Subcutaneous adipose tissue (tissue), 4 donors: ENCODE data around the gene PSTK. TPM values are rescaled to one million over a fixed set of nuclear protein-coding genes. Genes with fewer than 3 reads are reported as not detected.

Experiments
- total RNA-seq, 4 donors: library from RNA; depleted of rRNA; stranded (reverse); fragments of >200 nt; gene quantifications; one replicate each; pipeline ENCODE4 v1.1.0, GENCODE V29; 2016
- TF ChIP-seq, protein P1 (sequence below): fragments of 450-650 bp; IDR thresholded peaks from one replicate; pipeline ENCODE4 v1.5.1; 2016; ENCODE audit warnings: low read depth, mild to moderate bottlenecking, control low read depth, antibody characterized with exemption, moderate library complexity

The PSTK gene
- total RNA-seq, 4 donors from 2014 or later = 2.4 to 6.2 (median 3.0) TPM

DNA sequence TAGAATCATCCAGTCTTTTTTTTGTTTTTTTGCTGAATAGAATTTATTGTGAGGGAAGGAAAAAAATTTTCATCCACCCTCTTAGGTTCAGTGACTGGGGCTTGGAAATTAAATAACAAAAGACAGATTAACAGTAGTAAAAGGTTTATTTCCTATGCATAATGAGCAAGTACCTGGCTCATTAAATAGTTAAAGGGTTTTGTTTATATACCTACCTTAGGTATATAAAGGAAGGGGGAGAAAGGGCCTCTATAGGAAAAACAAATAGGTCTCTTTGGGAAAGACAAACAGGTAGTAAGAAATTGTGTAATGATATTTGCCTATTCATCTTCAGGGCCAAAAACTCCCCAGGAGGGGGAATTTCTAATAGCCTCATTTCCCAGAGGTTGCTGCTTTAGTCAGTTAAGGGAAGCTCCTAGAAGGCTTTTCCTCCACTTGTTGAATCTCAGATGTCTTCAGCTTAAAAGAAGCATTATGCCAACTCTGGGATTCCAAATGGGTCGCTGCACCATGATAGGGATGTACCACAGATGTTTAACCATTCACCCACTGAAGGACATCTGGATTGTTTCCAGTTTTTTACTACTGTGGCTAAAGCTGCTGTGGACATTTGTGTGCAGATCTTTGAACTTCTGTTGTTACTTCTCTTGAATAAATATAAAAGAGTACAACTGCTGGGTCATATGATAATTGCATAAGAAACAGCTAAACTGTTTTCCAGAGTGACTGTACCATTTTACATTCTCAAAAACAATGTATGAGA lies 39.9 kb downstream of the PSTK start:
- TF ChIP-seq, protein P1, sequence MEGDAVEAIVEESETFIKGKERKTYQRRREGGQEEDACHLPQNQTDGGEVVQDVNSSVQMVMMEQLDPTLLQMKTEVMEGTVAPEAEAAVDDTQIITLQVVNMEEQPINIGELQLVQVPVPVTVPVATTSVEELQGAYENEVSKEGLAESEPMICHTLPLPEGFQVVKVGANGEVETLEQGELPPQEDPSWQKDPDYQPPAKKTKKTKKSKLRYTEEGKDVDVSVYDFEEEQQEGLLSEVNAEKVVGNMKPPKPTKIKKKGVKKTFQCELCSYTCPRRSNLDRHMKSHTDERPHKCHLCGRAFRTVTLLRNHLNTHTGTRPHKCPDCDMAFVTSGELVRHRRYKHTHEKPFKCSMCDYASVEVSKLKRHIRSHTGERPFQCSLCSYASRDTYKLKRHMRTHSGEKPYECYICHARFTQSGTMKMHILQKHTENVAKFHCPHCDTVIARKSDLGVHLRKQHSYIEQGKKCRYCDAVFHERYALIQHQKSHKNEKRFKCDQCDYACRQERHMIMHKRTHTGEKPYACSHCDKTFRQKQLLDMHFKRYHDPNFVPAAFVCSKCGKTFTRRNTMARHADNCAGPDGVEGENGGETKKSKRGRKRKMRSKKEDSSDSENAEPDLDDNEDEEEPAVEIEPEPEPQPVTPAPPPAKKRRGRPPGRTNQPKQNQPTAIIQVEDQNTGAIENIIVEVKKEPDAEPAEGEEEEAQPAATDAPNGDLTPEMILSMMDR = no peak

DNA sequence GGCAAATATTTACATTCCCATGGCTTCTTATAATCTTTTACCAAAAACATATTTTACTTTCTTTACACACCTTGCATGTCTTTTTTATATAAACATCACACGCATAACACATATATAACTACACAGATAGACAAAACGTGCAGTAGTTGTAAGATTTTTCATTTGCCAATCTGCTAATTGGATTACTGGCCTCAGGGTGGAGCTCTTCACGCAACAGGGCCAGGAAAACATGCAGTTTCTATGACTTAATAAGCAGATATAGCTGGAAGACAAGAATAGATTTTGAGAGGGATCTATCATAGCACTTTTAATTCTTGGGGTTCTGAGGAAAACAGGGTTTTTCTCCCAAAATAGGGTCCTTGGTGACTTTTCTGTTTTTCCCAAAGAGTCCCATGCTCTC lies 41.3 kb downstream of the PSTK start:
- TF ChIP-seq, protein P1 = no peak

DNA sequence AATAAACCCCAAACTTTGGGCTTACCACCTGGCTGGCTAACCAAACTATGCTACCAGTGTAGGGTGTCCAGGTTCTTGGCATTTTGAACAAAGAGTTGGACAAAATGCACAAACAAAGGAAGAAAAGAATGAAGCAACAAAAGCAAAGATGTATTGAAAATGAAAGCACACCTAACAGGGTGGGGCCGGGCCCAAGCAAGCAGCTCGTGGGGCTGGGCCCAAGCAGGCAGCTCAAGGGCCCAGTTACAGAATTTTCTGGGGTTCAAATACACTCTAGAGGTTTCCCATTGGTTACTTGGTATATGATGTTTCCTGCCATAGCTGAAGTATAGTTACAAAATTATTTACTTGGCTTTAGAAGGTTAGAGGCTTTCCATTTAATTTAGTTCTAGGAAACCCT lies 44.3 kb downstream of the PSTK start:
- TF ChIP-seq, protein P1 = no peak

DNA sequence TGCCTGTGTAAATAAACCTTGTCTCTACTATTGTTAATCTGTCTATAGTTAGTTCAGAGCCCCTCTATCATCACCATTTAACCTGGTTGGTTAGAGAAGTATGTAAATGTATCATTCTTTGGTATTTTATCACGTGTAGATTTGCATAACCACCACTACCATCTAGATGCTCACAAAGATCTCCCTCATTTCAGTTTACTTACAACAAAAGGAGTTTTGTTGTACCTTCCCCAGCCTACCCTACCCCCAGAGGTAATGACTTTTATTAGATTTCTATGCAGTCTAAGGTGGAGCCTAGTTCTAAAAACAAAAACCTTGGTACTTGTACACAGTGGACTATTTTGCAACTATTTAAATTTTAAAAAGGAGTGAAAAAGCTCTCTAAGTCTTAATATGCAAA lies 46.1 kb downstream of the PSTK start:
- TF ChIP-seq, protein P1 = no peak

DNA sequence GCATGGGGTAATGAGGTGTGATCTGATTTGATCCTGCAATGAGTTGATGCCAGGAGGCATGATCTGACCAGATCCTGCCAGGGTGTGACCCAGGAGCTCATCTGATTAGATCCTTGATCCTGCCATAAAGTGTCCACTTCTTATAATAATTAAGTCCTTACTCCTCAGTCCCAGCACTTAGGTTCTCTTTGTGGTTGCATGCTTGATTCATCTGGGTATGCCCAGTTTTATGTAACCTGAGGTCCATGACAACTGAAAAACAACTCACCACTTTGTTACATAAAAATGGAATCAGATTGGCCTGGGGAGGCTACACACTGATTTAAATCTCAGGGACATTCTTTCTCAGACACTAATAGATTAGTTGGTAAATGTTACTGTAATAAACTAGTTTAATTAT lies 47.7 kb downstream of the PSTK start:
- TF ChIP-seq, protein P1 = no peak

DNA sequence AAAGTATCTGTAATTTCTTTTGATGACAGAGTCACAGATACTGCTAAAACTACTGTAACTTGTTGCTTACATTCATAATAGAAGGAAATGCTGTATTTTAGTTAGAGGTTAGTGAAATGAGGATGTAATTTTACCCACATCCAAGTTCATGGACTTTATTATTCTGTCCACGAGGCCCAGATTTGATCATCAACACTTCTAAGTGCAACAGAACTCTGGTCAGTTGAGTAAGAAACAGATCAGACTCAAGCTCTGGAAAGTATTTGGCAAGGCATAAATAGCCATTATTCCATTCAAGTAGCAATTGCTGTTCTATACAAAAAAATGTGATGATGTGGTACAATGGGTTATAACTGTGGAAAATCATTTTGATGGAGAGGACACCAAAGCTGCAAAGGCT lies 50.9 kb downstream of the PSTK start:
- TF ChIP-seq, protein P1 = no peak

DNA sequence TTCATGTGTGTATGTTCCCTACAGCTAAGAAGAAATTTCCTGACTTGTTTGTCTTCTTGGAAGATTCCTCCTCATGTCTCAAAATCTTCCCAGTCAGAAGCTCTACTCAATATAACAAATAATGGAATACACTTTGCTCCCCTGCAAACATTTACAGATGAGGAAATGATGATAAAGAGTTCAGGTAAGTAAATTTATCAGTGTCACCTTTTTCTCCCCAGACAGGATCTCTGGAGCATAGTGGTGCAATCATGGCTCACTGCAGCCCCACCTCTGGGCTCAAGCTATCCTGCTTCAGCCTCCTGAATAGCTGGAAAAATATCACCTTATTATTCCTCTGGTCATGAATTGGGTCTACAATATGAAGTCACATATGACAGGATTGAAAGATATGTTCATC lies 54.1 kb downstream of the PSTK start:
- TF ChIP-seq, protein P1 = no peak
